Hematopoietic multipotent progenitor cell treated with erythropoietin and hydrocortisone succinate and interleukin-3 and kit ligand, for 6 days (in vitro differentiated cells): ENCODE data around the gene SMAD4.
A peak's percentile ranks its signal among the peaks of the same experiment; 100 is the strongest.
"Not testable (repeated sequence)": the region's sequence is repeated elsewhere in the genome, so short reads cannot be mapped to it uniquely, and the experiment has no call there.

Experiments
- DNase-seq: peaks from one replicate; pipeline ENCODE4 v3.0.0-alpha.2; 2015

Gene SMAD4

GRCh38 chr18:51072586-51073313 lies 42.7 kb downstream of the SMAD4 start:
- no peak for DNase-seq

DNA sequence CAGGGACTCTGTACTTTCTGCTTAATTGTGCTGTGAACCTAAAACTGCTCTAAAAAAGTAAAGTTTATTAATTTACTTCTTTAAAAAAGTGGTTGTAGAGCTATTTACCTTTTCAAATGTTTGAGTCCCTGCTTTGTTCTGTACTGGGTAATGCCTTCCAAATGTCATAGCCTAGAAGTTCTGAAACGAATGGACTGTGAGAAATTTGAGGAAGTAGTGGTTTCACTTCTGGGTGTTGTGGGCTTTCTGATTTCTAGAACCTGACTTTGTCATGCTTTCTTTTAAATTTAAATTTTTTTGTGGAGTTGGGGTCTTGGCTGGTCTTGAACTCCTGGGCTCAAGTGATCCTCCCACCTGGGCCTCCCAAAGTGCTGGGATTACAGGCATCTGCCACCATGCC lies 44.6 kb downstream of the SMAD4 start:
- DNase-seq = peak; percentile 36

DNA sequence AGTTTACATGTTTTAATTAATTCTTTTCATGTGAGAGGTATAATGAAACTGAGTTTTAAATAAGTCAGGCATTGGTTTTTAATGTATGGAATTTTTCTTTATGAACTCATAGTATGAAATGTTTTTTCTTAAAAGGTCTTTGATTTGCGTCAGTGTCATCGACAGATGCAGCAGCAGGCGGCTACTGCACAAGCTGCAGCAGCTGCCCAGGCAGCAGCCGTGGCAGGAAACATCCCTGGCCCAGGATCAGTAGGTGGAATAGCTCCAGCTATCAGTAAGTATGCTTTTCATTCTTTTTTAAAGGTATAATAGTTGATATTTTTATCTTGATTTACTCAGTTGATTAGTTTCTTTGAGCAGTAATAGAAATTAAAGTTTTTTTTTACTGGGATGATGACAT lies 46.5 kb downstream of the SMAD4 start:
- no peak for DNase-seq

DNA sequence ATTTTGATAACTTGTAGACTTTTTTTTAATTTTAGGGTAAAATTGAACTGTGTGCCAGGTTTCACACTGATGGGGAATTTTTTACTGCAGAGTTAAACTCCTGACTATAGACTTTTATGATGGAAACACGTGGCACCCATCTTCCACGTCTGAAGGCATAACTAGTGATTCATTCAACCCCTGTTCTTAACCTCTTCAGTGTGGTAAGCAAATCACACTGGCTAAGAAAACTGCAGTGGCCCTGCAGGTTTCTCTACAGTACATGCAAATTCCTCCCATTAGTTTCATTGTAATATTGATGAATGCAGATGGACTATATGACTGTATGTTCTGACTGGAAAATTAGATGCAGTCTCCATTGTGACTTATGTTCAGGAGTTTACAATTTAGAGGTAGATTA lies 47.2 kb downstream of the SMAD4 start:
- DNase-seq = no peak

GRCh38 chr18:51078026-51078425 lies 48.0 kb downstream of the SMAD4 start:
- no peak for DNase-seq

DNA sequence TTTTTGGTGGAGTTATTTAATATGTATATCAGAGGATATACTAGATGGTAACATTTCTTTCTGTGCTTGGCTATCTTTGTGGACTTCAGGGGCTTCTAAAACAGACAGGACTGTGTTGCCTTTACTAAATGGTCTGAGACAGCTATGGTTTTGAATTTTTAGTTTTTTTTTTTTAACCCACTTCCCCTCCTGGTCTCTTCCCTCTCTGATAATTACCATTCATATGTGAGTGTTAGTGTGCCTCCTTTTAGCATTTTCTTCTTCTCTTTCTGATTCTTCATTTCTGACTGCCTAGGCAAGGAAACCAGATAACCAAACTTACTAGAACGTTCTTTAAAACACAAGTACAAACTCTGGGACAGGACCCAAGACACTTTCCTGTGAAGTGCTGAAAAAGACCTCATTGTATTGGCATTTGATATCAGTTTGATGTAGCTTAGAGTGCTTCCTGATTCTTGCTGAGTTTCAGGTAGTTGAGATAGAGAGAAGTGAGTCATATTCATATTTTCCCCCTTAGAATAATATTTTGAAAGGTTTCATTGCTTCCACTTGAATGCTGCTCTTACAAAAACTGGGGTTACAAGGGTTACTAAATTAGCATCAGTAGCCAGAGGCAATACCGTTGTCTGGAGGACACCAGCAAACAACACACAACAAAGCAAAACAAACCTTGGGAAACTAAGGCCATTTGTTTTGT lies 52.7 kb downstream of the SMAD4 start:
- DNase-seq = no peak

DNA sequence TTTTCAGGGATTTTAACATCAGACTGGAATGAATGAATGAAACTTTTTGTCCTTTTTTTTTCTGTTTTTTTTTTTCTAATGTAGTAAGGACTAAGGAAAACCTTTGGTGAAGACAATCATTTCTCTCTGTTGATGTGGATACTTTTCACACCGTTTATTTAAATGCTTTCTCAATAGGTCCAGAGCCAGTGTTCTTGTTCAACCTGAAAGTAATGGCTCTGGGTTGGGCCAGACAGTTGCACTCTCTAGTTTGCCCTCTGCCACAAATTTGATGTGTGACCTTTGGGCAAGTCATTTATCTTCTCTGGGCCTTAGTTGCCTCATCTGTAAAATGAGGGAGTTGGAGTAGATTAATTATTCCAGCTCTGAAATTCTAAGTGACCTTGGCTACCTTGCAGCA lies 53.4 kb downstream of the SMAD4 start:
- DNase-seq = no peak

DNA sequence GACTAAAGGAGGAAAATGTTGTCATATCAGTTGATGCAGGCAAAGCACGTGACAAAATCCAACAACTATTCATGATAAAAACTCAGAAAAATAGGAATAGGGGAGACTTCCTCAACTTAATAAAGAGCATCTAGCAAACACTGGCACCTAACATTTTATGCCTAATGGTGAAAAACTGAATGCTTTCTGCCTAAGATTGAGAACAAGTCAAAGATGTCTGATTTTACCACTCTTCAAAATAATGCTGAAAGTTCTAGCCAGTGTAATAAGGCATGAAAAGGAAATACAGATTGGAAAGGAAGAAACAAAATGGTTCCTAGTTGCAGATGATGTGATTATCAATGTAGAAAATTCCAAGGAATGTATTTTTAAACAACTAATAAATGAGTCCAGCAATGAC lies 58.4 kb downstream of the SMAD4 start:
- DNase-seq = no peak

- DNase-seq = no peak
These were observed 59.7 kb downstream of the SMAD4 start for GRCh38 chr18:51089691-51090090.

- DNase-seq = no peak
These were observed 61.3 kb downstream of the SMAD4 start for GRCh38 chr18:51091270-51091669.

DNA sequence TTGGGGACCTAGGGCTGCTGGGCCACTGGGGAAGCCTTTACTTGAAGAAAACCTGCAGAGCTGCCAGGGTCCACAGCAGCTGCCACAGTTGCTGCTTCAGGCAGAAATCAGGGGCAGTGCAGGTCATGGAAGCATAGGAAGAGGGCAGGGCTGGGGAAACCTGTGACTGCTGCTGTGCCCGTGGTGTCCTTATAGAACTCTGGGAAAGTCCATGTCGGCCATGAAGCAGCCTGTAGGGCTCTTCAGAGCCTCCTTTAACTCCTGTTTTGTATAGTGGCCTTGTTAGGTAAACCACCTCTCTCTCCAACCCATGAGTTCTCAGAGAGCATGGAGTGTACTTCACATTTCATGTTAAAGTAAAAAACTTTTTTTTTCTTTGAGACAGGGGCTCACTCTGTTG lies 62.1 kb downstream of the SMAD4 start:
- DNase-seq = no peak

- not testable (repeated sequence) for DNase-seq
These were observed 63.0 kb downstream of the SMAD4 start for GRCh38 chr18:51092967-51093366.

DNA sequence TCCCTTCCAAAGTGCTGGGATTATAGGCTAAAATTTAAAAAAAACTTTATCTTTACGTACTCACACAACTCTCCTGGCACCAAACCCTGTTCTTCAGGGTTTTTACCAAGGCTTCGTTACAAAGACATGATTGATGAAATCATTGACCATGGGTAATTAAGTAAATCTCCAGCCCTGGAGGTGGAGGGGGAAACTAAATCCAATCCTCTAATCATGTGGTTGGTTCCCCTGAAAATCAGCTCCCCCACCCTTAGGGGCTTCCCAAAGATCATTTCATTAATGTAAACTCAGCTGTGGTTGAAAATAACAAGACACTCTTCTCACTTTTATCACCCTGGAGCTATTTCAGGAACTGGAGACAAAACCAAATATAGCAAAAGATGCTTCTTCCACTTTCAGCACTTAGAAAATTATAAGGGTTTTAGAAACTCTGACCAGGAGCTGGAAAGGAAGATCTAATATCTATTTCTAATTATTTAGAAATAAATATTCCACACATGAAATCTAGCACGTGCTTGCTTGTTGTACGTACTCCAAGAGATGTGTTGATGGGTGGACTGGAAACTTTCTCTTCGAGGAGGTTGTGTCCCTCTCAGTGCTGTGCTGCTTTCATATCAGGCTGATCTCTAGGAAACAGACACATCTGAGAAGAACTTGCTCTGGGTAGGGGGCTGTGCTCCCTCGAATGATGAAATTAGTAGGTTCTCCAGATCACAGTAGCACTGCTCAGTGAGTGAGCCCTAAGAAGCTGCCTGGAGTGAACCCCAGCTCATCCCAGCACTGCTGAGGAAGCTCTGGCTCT lies 67.2 kb downstream of the SMAD4 start:
- no peak for DNase-seq

DNA sequence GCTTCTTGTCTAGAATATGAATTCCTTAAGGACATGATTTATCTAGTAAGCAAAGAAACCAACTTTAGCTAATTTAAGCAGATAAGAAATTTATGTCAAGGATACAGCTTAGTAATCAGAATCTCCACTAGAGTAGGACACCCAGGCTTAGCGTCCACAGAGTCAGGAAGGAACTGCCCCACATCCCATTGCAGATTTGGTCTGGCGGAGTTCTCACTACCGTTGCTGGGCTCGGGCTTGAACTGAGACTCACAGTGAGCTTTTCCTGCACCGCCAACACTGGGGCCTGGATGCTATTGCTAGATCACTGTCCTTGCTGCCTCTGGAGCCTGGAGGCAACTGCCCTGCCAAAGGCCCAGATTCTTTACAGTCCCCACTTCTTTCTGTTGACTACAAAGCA lies 68.1 kb downstream of the SMAD4 start:
- DNase-seq = no peak

DNA sequence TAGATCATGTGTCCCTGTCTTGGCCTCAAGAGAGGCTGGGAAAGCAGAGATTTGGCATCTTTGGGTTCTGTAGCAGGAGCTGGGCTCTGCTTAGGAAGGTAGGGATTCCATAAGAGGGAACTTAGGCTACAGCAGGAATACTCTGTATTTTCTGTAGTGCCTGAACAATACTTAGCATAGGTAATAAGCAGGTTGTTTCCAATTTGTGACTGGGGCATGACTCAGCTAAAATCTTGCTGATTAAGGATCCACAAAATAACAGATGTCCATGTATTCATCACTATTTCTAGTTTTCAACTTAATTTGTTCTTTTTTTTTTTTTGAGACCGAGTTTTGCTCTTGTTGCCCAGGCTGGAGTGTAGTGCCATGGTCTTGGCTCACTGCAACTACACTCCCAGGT lies 68.5 kb downstream of the SMAD4 start:
- no peak for DNase-seq

DNA sequence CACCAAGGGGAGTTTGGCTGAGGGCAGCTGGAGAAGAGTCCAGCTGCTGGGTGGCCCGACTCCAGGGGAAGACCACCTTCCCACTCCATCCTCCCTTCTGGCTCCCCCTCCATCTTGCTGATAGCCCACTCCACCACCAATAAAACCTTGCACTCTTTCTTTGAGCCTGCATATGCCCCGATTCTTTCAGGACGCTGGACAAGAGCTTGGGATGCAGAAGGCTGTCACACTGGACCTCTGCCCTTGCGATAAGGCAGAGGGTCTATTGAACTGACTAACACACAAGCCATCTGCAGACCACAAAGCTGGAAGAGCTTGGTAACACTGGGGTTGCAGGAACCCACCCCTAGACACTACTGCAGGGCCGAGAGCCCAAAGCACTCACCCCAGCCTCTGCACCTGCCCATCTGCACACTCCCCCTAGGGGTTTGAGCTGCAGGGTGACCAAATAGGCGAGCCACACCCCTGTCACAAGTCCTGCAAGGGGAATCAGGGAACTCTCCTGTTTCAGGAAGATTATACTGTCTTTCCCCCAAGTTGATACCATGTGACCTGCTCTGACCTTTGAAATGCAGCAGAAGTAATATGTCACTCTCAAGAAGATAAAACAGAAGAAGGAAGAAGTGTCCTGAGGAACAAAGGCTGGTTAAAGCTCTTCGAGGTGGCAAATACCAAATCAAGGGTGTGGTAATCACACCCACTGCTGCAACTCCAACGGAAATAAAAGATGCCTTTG lies 70.5 kb downstream of the SMAD4 start:
- DNase-seq = no peak

- DNase-seq = peak; percentile 20
These were observed 77.1 kb downstream of the SMAD4 start for GRCh38 chr18:51107082-51107481.

GRCh38 chr18:51107598-51108305 lies 77.7 kb downstream of the SMAD4 start:
- DNase-seq = no peak

DNA sequence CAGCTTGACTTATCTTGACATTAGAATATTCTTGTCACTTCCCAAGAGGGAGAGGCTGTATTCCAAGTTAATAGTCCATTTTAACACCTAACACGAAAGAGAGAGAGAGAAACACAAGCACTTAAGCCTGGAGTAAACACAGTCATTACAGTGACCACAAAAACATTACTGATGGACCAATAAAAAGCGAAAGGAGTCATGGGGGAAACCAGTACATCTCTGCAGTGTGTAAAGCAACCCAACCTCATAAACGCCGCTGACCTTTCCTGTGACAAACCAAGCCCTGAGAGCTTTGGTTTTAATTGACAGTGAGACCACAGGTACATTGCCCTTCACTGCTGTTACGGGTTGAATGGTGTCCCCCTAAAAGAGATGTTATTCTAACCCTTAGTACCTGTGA lies 78.3 kb downstream of the SMAD4 start:
- DNase-seq = no peak

GRCh38 chr18:51110073-51110797 lies 80.2 kb downstream of the SMAD4 start:
- peak; percentile 69 for DNase-seq

- DNase-seq = not testable (repeated sequence)
These were observed 81.8 kb downstream of the SMAD4 start for GRCh38 chr18:51111633-51112355.
